COLO668 (cell line): ENCODE measurements around the gene UBE2D2.
"Not testable (repeated sequence)": the region's sequence is repeated elsewhere in the genome, so short reads cannot be mapped to it uniquely, and the experiment has no call there.

Source experiments
- DNase-seq: peaks from one replicate; lab custom pipeline; 2025; ENCODE audit not compliant: unreplicated experiment; lab: John Stamatoyannopoulos, UW

The UBE2D2 gene

GRCh38 chr5:139549162-139549894 is 11.8 kb upstream of the UBE2D2 start:
- no peak for DNase-seq

GRCh38 chr5:139550051-139550872 is 10.9 kb upstream of the UBE2D2 start:
- not testable (repeated sequence) for DNase-seq

GRCh38 chr5:139551191-139551889 is 9.8 kb upstream of the UBE2D2 start:
- DNase-seq = no peak

- no peak for DNase-seq
Observed at GRCh38 chr5:139552893-139553575, 8.1 kb upstream of the UBE2D2 start.

- no peak for DNase-seq
Observed at GRCh38 chr5:139554264-139554663, 6.9 kb upstream of the UBE2D2 start.

- no peak for DNase-seq
Observed at GRCh38 chr5:139557811-139558210, 3.3 kb upstream of the UBE2D2 start.

- DNase-seq = peak; percentile 51
Observed at GRCh38 chr5:139561655-139562451, 714 bp downstream of the UBE2D2 start.

GRCh38 chr5:139562847-139563246 is 1.7 kb downstream of the UBE2D2 start:
- peak; percentile 1 for DNase-seq

- DNase-seq = no peak
Observed at GRCh38 chr5:139565411-139566305, 4.5 kb downstream of the UBE2D2 start.

GRCh38 chr5:139566611-139567010 is 5.5 kb downstream of the UBE2D2 start:
- DNase-seq = no peak

GRCh38 chr5:139569270-139569955 is 8.3 kb downstream of the UBE2D2 start:
- DNase-seq = no peak

- no peak for DNase-seq
Observed at GRCh38 chr5:139571543-139571942, 10.4 kb downstream of the UBE2D2 start.

GRCh38 chr5:139571966-139572365 is 10.8 kb downstream of the UBE2D2 start:
- DNase-seq = no peak

GRCh38 chr5:139574641-139575312 is 13.6 kb downstream of the UBE2D2 start:
- no peak for DNase-seq

GRCh38 chr5:139575313-139575646 is 14.1 kb downstream of the UBE2D2 start:
- no peak for DNase-seq

GRCh38 chr5:139575751-139576150 is 14.6 kb downstream of the UBE2D2 start:
- no peak for DNase-seq

- DNase-seq = no peak
Observed at GRCh38 chr5:139577689-139578290, 16.7 kb downstream of the UBE2D2 start.

- DNase-seq = no peak
Observed at GRCh38 chr5:139578325-139578724, 17.2 kb downstream of the UBE2D2 start.
